Activated naive CD4-positive, alpha-beta T cell treated with anti-CD3 and anti-CD28 coated beads for 36 hours (primary cell): ENCODE measurements around the gene CCKAR. TPM values are rescaled to one million over a fixed set of nuclear protein-coding genes. Genes with fewer than 3 reads are reported as not detected.

ENCODE experiments used
- CTCF ChIA-PET: fragments of 350-600 bp; sonication (Branson Sonifier 250); formaldehyde crosslinking; loops from one replicate; lab custom pipeline; 2021; ENCODE audit warnings: antibody characterized with exemption; lab: Charles Lee
- DNase-seq: peaks from one replicate; pipeline ENCODE4 v3.0.0-alpha.2; 2020
- H3K27ac Mint-ChIP-seq: one replicate; pipeline ENCODE4 v1.8.0; 2021; ENCODE audit warnings: mild to moderate bottlenecking, mixed read lengths
- H3K27me3 Mint-ChIP-seq: one replicate; pipeline ENCODE4 v1.8.0; 2021; ENCODE audit warnings: low read depth, mixed read lengths
- H3K36me3 Mint-ChIP-seq: one replicate; pipeline ENCODE4 v1.8.0; 2021; ENCODE audit warnings: low read depth, mixed read lengths
- H3K4me1 Mint-ChIP-seq: one replicate; pipeline ENCODE4 v1.8.0; 2021; ENCODE audit warnings: low read depth, mixed read lengths
- H3K4me3 Mint-ChIP-seq: one replicate; pipeline ENCODE4 v1.8.0; 2021; ENCODE audit warnings: mild to moderate bottlenecking, moderate library complexity, mixed read lengths
- H3K9me3 Mint-ChIP-seq: one replicate; pipeline ENCODE4 v1.8.0; 2021; ENCODE audit warnings: mixed read lengths
- intact Hi-C: fragments of 100-400 bp; cut with micrococcal nuclease; formaldehyde crosslinking; loops from one replicate; pipeline ENCODE4 v1.15.1; 2023
- total RNA-seq, 2 experiments: library from RNA; stranded (reverse); gene quantifications; one replicate each; pipeline ENCODE4 v1.2.3, GENCODE V29; 2021

Gene CCKAR
- total RNA-seq, 2 experiments from 2014 or later = not detected

GRCh38 chr4:26484516-26484915 lies 5.8 kb downstream of the CCKAR start:
- Mint-ChIP-seq H3K4me1 (no peaks in the 10 kb centered on the region), H3K27ac (no peak overlapping the region), H3K27me3 (peaks cover 6% of the 10 kb centered on the region), H3K4me3 (no peak overlapping the region), H3K9me3 (no peaks in the 10 kb centered on the region), H3K36me3 (no peaks in the 10 kb centered on the region)
- intact Hi-C loops = no loop called here
- no peak for DNase-seq
- CTCF ChIA-PET = interaction anchor here (0.7 kb wide), 1 partner anchor 26 kb away, joined by 3 read pairs; no protein-coding TSS in a partner anchor

- H3K4me1 Mint-ChIP-seq = no peaks in the 10 kb centered on the region
Observed at GRCh38 chr4:26484032-26484515, 6.2 kb downstream of the CCKAR start.

GRCh38 chr4:26482508-26483462 lies 7.5 kb downstream of the CCKAR start:
- no peaks in the 10 kb centered on the region for H3K9me3 Mint-ChIP-seq
- CTCF ChIA-PET = no interaction called here
- intact Hi-C loops = no loop called here
- H3K4me3 Mint-ChIP-seq = no peak overlapping the region
- no peak overlapping the region for H3K27ac Mint-ChIP-seq
- H3K36me3 Mint-ChIP-seq = no peaks in the 10 kb centered on the region
- H3K4me1 Mint-ChIP-seq = no peaks in the 10 kb centered on the region
- DNase-seq = no peak
- no peaks in the 10 kb centered on the region for H3K27me3 Mint-ChIP-seq

More at GRCh38 chr4:26484032-26484515, 6.2 kb downstream of the CCKAR start:
- CTCF ChIA-PET = no interaction called here
- Mint-ChIP-seq H3K9me3 (no peaks in the 10 kb centered on the region), H3K4me3 (no peak overlapping the region), H3K36me3 (no peaks in the 10 kb centered on the region), H3K27me3 (peaks cover 2% of the 10 kb centered on the region), H3K27ac (no peak overlapping the region)
- intact Hi-C loops = no loop called here
- no peak for DNase-seq

- CTCF ChIA-PET = interaction anchor here (1.4 kb wide), 2 partner anchors 21 to 532 kb away, joined by 4 to 5 read pairs; no protein-coding TSS in a partner anchor
- no peak overlapping the region for H3K4me3 Mint-ChIP-seq
- no peaks in the 10 kb centered on the region for H3K27me3 Mint-ChIP-seq
- H3K4me1 Mint-ChIP-seq = no peaks in the 10 kb centered on the region
- no peaks in the 10 kb centered on the region for H3K9me3 Mint-ChIP-seq
- no peak for DNase-seq
- H3K36me3 Mint-ChIP-seq = no peaks in the 10 kb centered on the region
- intact Hi-C loops = no loop called here
- no peak overlapping the region for H3K27ac Mint-ChIP-seq
Observed at GRCh38 chr4:26478330-26478729, 12.0 kb downstream of the CCKAR start.

GRCh38 chr4:26476545-26476944 lies 13.7 kb downstream of the CCKAR start:
- Mint-ChIP-seq H3K4me1 (no peaks in the 10 kb centered on the region), H3K9me3 (no peaks in the 10 kb centered on the region), H3K27me3 (no peaks in the 10 kb centered on the region), H3K27ac (no peak overlapping the region), H3K36me3 (no peaks in the 10 kb centered on the region), H3K4me3 (no peak overlapping the region)
- no peak for DNase-seq
- CTCF ChIA-PET = no interaction called here
- intact Hi-C loops = no loop called here

GRCh38 chr4:26475716-26476115 lies 14.6 kb downstream of the CCKAR start:
- no peaks in the 10 kb centered on the region for H3K36me3 Mint-ChIP-seq
- no peak for DNase-seq
- intact Hi-C loops = no loop called here
- H3K27me3 Mint-ChIP-seq = peaks cover under 1% of the 10 kb centered on the region
- no peak overlapping the region for H3K27ac Mint-ChIP-seq
- H3K4me3 Mint-ChIP-seq = no peak overlapping the region
- CTCF ChIA-PET = no interaction called here
- H3K4me1 Mint-ChIP-seq = no peaks in the 10 kb centered on the region
- H3K9me3 Mint-ChIP-seq = no peaks in the 10 kb centered on the region

GRCh38 chr4:26474551-26474950 lies 15.7 kb downstream of the CCKAR start:
- no peaks in the 10 kb centered on the region for H3K9me3 Mint-ChIP-seq
- no peaks in the 10 kb centered on the region for H3K36me3 Mint-ChIP-seq
- intact Hi-C loops = no loop called here
- no peak overlapping the region for H3K27ac Mint-ChIP-seq
- CTCF ChIA-PET = no interaction called here
- peaks cover 2% of the 10 kb centered on the region for H3K27me3 Mint-ChIP-seq
- no peak for DNase-seq
- H3K4me1 Mint-ChIP-seq = no peaks in the 10 kb centered on the region
- H3K4me3 Mint-ChIP-seq = no peak overlapping the region

GRCh38 chr4:26473893-26474292 lies 16.4 kb downstream of the CCKAR start:
- intact Hi-C loops = no loop called here
- H3K27ac Mint-ChIP-seq = no peak overlapping the region
- no peaks in the 10 kb centered on the region for H3K9me3 Mint-ChIP-seq
- CTCF ChIA-PET = interaction anchor here (0.9 kb wide), 1 partner anchor 19 kb away, joined by 3 read pairs; no protein-coding TSS in a partner anchor
- DNase-seq = no peak
- peaks cover 2% of the 10 kb centered on the region for H3K27me3 Mint-ChIP-seq
- H3K36me3 Mint-ChIP-seq = no peaks in the 10 kb centered on the region
- H3K4me3 Mint-ChIP-seq = no peak overlapping the region
- no peaks in the 10 kb centered on the region for H3K4me1 Mint-ChIP-seq

GRCh38 chr4:26471890-26472289 lies 18.4 kb downstream of the CCKAR start:
- Mint-ChIP-seq H3K4me1 (no peaks in the 10 kb centered on the region), H3K4me3 (no peak overlapping the region), H3K9me3 (no peaks in the 10 kb centered on the region), H3K36me3 (no peaks in the 10 kb centered on the region), H3K27ac (no peak overlapping the region), H3K27me3 (peaks cover 2% of the 10 kb centered on the region)
- no peak for DNase-seq
- CTCF ChIA-PET = interaction anchor here (1.1 kb wide), 1 partner anchor 8 kb away, joined by 5 read pairs; no protein-coding TSS in a partner anchor
- intact Hi-C loops = no loop called here

- Mint-ChIP-seq H3K4me3 (no peak overlapping the region), H3K9me3 (no peaks in the 10 kb centered on the region), H3K27me3 (peaks cover 2% of the 10 kb centered on the region), H3K27ac (no peak overlapping the region), H3K4me1 (no peaks in the 10 kb centered on the region), H3K36me3 (no peaks in the 10 kb centered on the region)
- CTCF ChIA-PET = no interaction called here
- intact Hi-C loops = no loop called here
- no peak for DNase-seq
Observed at GRCh38 chr4:26468977-26469376, 21.3 kb downstream of the CCKAR start.

GRCh38 chr4:26468283-26468949 lies 21.9 kb downstream of the CCKAR start:
- CTCF ChIA-PET = no interaction called here
- Mint-ChIP-seq H3K27me3 (peaks cover 2% of the 10 kb centered on the region), H3K27ac (no peak overlapping the region), H3K9me3 (no peaks in the 10 kb centered on the region), H3K36me3 (no peaks in the 10 kb centered on the region), H3K4me1 (no peaks in the 10 kb centered on the region), H3K4me3 (no peak overlapping the region)
- intact Hi-C loops = no loop called here
- DNase-seq = no peak

GRCh38 chr4:26467724-26468123 lies 22.6 kb downstream of the CCKAR start:
- Mint-ChIP-seq H3K27ac (no peak overlapping the region), H3K4me1 (no peaks in the 10 kb centered on the region), H3K4me3 (no peak overlapping the region), H3K9me3 (peaks cover 1% of the 10 kb centered on the region), H3K27me3 (peaks cover 2% of the 10 kb centered on the region), H3K36me3 (no peaks in the 10 kb centered on the region)
- no peak for DNase-seq
- intact Hi-C loops = no loop called here
- CTCF ChIA-PET = no interaction called here
